NCI-H524 treated with DMSO at 0.1 percent for 48 hours (cell line): ENCODE results near the gene NRIP2.

Source experiments
- DNase-seq: peaks from one replicate; lab custom pipeline; 2025; lab: John Stamatoyannopoulos, UW

Gene NRIP2

GRCh38 chr12:2844786-2845185 lies 10.0 kb upstream of the NRIP2 start:
- DNase-seq = no peak

- no peak for DNase-seq
Observed at GRCh38 chr12:2842948-2843347, 8.1 kb upstream of the NRIP2 start.

- DNase-seq = no peak
Observed at GRCh38 chr12:2841056-2841650, 6.3 kb upstream of the NRIP2 start.

GRCh38 chr12:2836574-2836973 lies 1.7 kb upstream of the NRIP2 start:
- no peak for DNase-seq

GRCh38 chr12:2835691-2836403 lies 1.0 kb upstream of the NRIP2 start:
- DNase-seq = no peak

GRCh38 chr12:2833810-2834209 lies 1.0 kb downstream of the NRIP2 start:
- no peak for DNase-seq

- no peak for DNase-seq
Observed at GRCh38 chr12:2833327-2833726, 1.5 kb downstream of the NRIP2 start.

- no peak for DNase-seq
Observed at GRCh38 chr12:2832550-2833127, 2.2 kb downstream of the NRIP2 start.

GRCh38 chr12:2829275-2829674 lies 5.6 kb downstream of the NRIP2 start:
- no peak for DNase-seq

GRCh38 chr12:2826721-2827515 lies 7.9 kb downstream of the NRIP2 start:
- no peak for DNase-seq

- no peak for DNase-seq
Observed at GRCh38 chr12:2826036-2826435, 8.8 kb downstream of the NRIP2 start.

GRCh38 chr12:2825132-2825531 lies 9.7 kb downstream of the NRIP2 start:
- DNase-seq = no peak

- no peak for DNase-seq
Observed at GRCh38 chr12:2824541-2824940, 10.3 kb downstream of the NRIP2 start.

GRCh38 chr12:2823483-2823882 lies 11.4 kb downstream of the NRIP2 start:
- DNase-seq = no peak

GRCh38 chr12:2820432-2820831 lies 14.4 kb downstream of the NRIP2 start:
- no peak for DNase-seq

- no peak for DNase-seq
Observed at GRCh38 chr12:2819810-2820209, 15.0 kb downstream of the NRIP2 start.

- peak; percentile 10 for DNase-seq
Observed at GRCh38 chr12:2813214-2814185, 21.3 kb downstream of the NRIP2 start.

- DNase-seq = peak; percentile 89
Observed at GRCh38 chr12:2812290-2813213, 22.3 kb downstream of the NRIP2 start, which contains the start of gene ITFG2. Gene ITFG2, plus strand, starts transcription at chr12:2812668. Its CDS starts 93 bp downstream, at chr12:2812761.

GRCh38 chr12:2811801-2812200 lies 23.0 kb downstream of the NRIP2 start:
- no peak for DNase-seq

- DNase-seq = no peak
Observed at GRCh38 chr12:2806700-2807099, 28.1 kb downstream of the NRIP2 start.
